ENCODE data around the gene DDN.

DDN gene

GRCh38 chr12:48978291-48978740 lies 20.9 kb downstream of the DDN start, which contains the start of gene WNT1:
Gene WNT1, plus strand, starts transcription at chr12:48978322. Its CDS starts 329 bp downstream, at chr12:48978651.
- DNase-seq (ENCODE audit: low read depth) = no peak
- no peak within 1 kb of the TSS for H3K4me3 ChIP-seq (replicated peaks; ENCODE audit: low read depth, low read length)
- TF ChIP-seq CTCF (IDR thresholded peaks at IDR 0.05; ENCODE audit: low read length, missing control alignments) = no peak

GRCh38 chr12:48977290-48978281 lies 21.6 kb downstream of the DDN start:
- TF ChIP-seq CTCF (IDR thresholded peaks at IDR 0.05; ENCODE audit: low read length, missing control alignments) = peak; percentile 36
- peak; percentile 48 for DNase-seq (ENCODE audit: low read depth)
- H3K4me3 ChIP-seq (replicated peaks; ENCODE audit: low read depth, low read length) = no peak overlapping the region

- peak; percentile 74 for TF ChIP-seq CTCF (IDR thresholded peaks at IDR 0.05; ENCODE audit: low read length, missing control alignments)
- no peak overlapping the region for H3K4me3 ChIP-seq (replicated peaks; ENCODE audit: low read depth, low read length)
- peak; percentile 66 for DNase-seq (ENCODE audit: low read depth)
Observed at GRCh38 chr12:48973941-48974673, 25.1 kb downstream of the DDN start.

- no peak for TF ChIP-seq CTCF (IDR thresholded peaks at IDR 0.05; ENCODE audit: low read length, missing control alignments)
- H3K4me3 ChIP-seq (replicated peaks; ENCODE audit: low read depth, low read length) = no peak overlapping the region
- no peak for DNase-seq (ENCODE audit: low read depth)
Observed at GRCh38 chr12:48973531-48973930, 25.6 kb downstream of the DDN start.

GRCh38 chr12:48972952-48973483 lies 26.2 kb downstream of the DDN start:
- H3K4me3 ChIP-seq (replicated peaks; ENCODE audit: low read depth, low read length) = no peak overlapping the region
- no peak for TF ChIP-seq CTCF (IDR thresholded peaks at IDR 0.05; ENCODE audit: low read length, missing control alignments)
- no peak for DNase-seq (ENCODE audit: low read depth)

- DNase-seq (ENCODE audit: low read depth) = no peak
- H3K4me3 ChIP-seq (replicated peaks; ENCODE audit: low read depth, low read length) = no peak overlapping the region
- TF ChIP-seq CTCF (IDR thresholded peaks at IDR 0.05; ENCODE audit: low read length, missing control alignments) = no peak
Observed at GRCh38 chr12:48972213-48972951, 26.8 kb downstream of the DDN start.

Measured in fibroblast of pulmonary artery (primary cell).